Heart right ventricle (tissue), 16 donors: Measurements from ENCODE around the gene TMEM14A. TPM values are rescaled to one million over a fixed set of nuclear protein-coding genes. Genes with fewer than 3 reads are reported as not detected.

Source experiments
- ATAC-seq, 8 donors: fragments of 200-7000 bp; cut with Tn5 transposase; one replicate each; pipeline ENCODE4 v1.9.1; 2020; ENCODE audit warnings: mild to moderate bottlenecking in 8 of 8, moderate library complexity in 8 of 8, moderate number of reproducible peaks in 1 of 8
- DNase-seq, 2 donors: peaks; one replicate each; pipeline ENCODE4 v3.0.0-alpha.2; 2020
- H3K27ac ChIP-seq, 10 donors: fragments of 200-600 bp; sonication (generic) in 2 of 10; one replicate each; pipeline versions ENCODE4 v1.5.0 to v1.8.0; 2020 to 2022; ENCODE audit warnings: mild to moderate bottlenecking in 3 of 10
- H3K27me3 ChIP-seq, 7 donors: fragments of 200-600 bp; one replicate each; pipeline ENCODE4 v1.8.0; 2021 to 2022; ENCODE audit warnings: mild to moderate bottlenecking in 2 of 7
- H3K36me3 ChIP-seq, 9 donors: fragments of 200-600 bp; sonication (generic) in 1 of 9; one replicate each; pipeline versions ENCODE4 v1.5.0 to v1.8.0; 2020 to 2022; ENCODE audit warnings: mild to moderate bottlenecking in 2 of 9
- H3K4me1 ChIP-seq, 9 donors: fragments of 200-600 bp; sonication (generic) in 1 of 9; one replicate each; pipeline versions ENCODE4 v1.5.0 to v1.8.0; 2020 to 2022; ENCODE audit warnings: mild to moderate bottlenecking in 4 of 9
- H3K4me3 ChIP-seq, 10 donors: fragments of 200-600 bp; sonication (generic) in 2 of 10; one replicate each; pipeline versions ENCODE4 v1.5.0 to v1.8.0; 2020 to 2022; ENCODE audit warnings: mild to moderate bottlenecking in 7 of 10, moderate library complexity in 2 of 10
- H3K9me3 ChIP-seq, 11 donors: fragments of 200-600 bp in 10 of 11; sonication (generic) in 2 of 11; one replicate each; pipeline versions ENCODE4 v1.5.0 to v1.8.0; 2013 to 2022; ENCODE audit warnings: mild to moderate bottlenecking in 2 of 11, control low read depth in 1 of 11, moderate library complexity in 1 of 11
- CTCF ChIP-seq, 9 donors: fragments of 200-600 bp; sonication (generic) in 2 of 9; IDR thresholded peaks; one replicate each; pipeline versions ENCODE4 v1.5.0 to v1.8.0; 2021 to 2022; ENCODE audit warnings: antibody characterized with exemption in 9 of 9, mild to moderate bottlenecking in 5 of 9, moderate library complexity in 1 of 9
- WGBS, 2 donors: extraction: QIAGEN DNeasy Blood & Tissue Kit; methylation state at CpG; one replicate each; pipeline ENCODE4 v1.1.7; 2013; ENCODE audit warnings: inconsistent platforms in 1 of 2; 5-methylcytosine and 5-hydroxymethylcytosine counted together
- intact Hi-C, 10 donors: fragments of 100-400 bp; cut with DNase I; formaldehyde crosslinking; loops; one replicate each; pipeline versions ENCODE4 v1.11.1 to v1.14.2; 2022
- polyA plus RNA-seq, 2 donors: library from polyadenylated mRNA; stranded (reverse); fragments of 200-250 nt; gene quantifications; one replicate each; pipeline ENCODE4 v1.2.3, GENCODE V29; 2013
- total RNA-seq, 10 donors: library from RNA; stranded (reverse); fragmentation: NEBNext Ultra II Directional in 3 of 10; extraction: Animal tissue kit (Norgen Biotek cat#: 25700) in 3 of 10; gene quantifications; one replicate each; pipeline versions ENCODE4 v1.2.1 to v1.2.4, GENCODE V29; 2021 to 2023
- donor health status: Arrhythmogenic right ventricular cardiomyopathy.
- donor health status: ischemic (EF 13 %, LVEDD 7.1; RV severe dilation, severe dysfunction).
- donor health status: healthy with polysubstance abuse.
- donor health status: DM: no; HTN: yes; CAD: no.
- donor health status: DM: no; HTN: no; CAD: no.
- donor health status: ischemic (EF 25% LVEDD 6.9; RV normal size, moderate dysfunction).
- donor health status: ischemic (EF 25% LVEDD 5.7; RV mildly dilated, moderate dysfunction).
- donor health status: healthy.
- donor health status: DM: yes; HTN: yes; CAD: no.
- donor health status: Ischemic cardiomyopathy.
- donor health status: ischemic (EF 35%, LVEDD 5.7; RV mildly dilated, moderate dysfunction).
- donor health status: nonischemic (EF 11% LVEDD 7.7; RV severe dilation, severe dysfunction).
- donor health status: DM: yes; HTN: yes; CAD: no.
- donor health status: PGD.
- donor health status: ischemic (EF 29% LVEDD 5.4; RV normal size, mild dysfunction).
- donor health status: nonischemic (EF 23%, LVEDD 6.1; RV moderate dilation, normal function).

Gene TMEM14A
- total and polyA plus RNA-seq, 12 donors: 5.7 to 10.0 (median 6.9) TPM

GRCh38 chr6:52736145-52736544, 65.2 kb downstream of the TMEM14A start:
- 89 to 90% methylated on average over 1 of the region's 1 CpG for WGBS, 2 donors
- ATAC-seq (no peak), DNase-seq (no peak)
- no peak overlapping the region for H3K27ac ChIP-seq
- intact Hi-C loops: no loop called here
- H3K36me3 ChIP-seq: no peaks in the 10 kb centered on the region
- H3K9me3 ChIP-seq: peaks cover 0 to 17% (median 0%) of the 10 kb centered on the region in 11 donors
- no peak for TF ChIP-seq CTCF (IDR thresholded peaks at IDR 0.05)
- H3K27me3 ChIP-seq: no peaks in the 10 kb centered on the region
- no peak overlapping the region for H3K4me3 ChIP-seq
- no peaks in the 10 kb centered on the region for H3K4me1 ChIP-seq

Other genes starting within 250 kb of the TMEM14A start
- gene TRAM2, start 94.1 kb upstream of the TMEM14A start, total RNA-seq: 10 to 100 TPM in 7 of 10 donors, 1 to 10 TPM in 3; 7.9 to 17.3 (median 11.0) TPM
- 1 to 10 TPM; 5.0 to 7.2 TPM for gene TRAM2, start 94.1 kb upstream of the TMEM14A start, polyA plus RNA-seq
- not detected for gene GSTA2, start 92.4 kb downstream of the TMEM14A start, total RNA-seq
- gene GSTA2, start 92.4 kb downstream of the TMEM14A start, polyA plus RNA-seq: not detected
- gene GSTA1, start 132.7 kb downstream of the TMEM14A start, total RNA-seq: not detected
- gene GSTA1, start 132.7 kb downstream of the TMEM14A start, polyA plus RNA-seq: not detected
- gene GSTA5, start 169.7 kb downstream of the TMEM14A start, total RNA-seq: not detected
- gene GSTA5, start 169.7 kb downstream of the TMEM14A start, polyA plus RNA-seq: not detected
- gene GSTA3, start 238.6 kb downstream of the TMEM14A start, total RNA-seq: not detected
- gene GSTA3, start 238.6 kb downstream of the TMEM14A start, polyA plus RNA-seq: not detected